HG03108 (cell line): ENCODE measurements around the gene EME1.
"Not testable (repeated sequence)": the region's sequence is repeated elsewhere in the genome, so short reads cannot be mapped to it uniquely, and the experiment has no call there.

ENCODE experiments used
- ATAC-seq: cut with Tn5 transposase; IDR thresholded peaks from one replicate; pipeline ENCODE4 v1.9.1; 2021; ENCODE audit warnings: moderate library complexity; ENCODE audit not compliant: unreplicated experiment

Gene EME1

DNA sequence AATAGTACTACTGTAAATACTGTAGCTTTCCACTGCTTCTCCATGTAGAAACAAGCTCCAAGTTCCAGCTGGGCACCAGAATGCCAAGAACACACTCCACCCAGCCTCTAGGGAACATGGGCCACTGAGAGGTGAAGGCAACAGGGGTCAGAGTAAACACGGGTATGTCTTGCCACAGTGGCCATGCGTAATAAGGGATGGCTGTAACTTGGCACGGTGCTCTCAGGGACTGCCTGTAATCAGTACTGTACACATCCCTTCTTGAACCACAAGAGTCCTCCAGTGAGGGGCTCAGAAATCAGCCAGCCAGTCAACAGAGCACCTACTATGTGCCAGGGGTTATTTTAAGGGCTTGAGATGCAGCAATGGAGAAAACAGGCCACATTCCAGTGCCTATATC lies 13.5 kb downstream of the EME1 start:
- no peak for ATAC-seq

DNA sequence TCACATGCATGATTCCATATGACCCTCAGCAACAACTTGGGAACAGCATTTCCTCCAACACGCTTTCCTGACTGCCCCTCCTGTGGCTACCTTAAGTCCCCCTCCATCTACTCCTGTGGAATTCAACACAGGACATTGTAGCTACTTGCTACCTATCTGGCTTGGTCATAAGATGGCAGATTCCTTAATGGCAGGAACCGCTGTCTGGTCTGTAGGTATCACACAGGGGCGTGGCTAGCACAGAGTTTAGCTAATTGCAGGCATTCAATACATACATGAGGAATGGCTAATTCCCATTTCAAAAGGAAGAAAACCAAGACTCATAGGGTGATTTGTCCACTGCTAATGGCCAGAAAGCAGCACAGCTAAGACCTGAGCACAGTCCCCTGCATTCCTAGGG lies 15.7 kb downstream of the EME1 start:
- ATAC-seq: no peak

DNA sequence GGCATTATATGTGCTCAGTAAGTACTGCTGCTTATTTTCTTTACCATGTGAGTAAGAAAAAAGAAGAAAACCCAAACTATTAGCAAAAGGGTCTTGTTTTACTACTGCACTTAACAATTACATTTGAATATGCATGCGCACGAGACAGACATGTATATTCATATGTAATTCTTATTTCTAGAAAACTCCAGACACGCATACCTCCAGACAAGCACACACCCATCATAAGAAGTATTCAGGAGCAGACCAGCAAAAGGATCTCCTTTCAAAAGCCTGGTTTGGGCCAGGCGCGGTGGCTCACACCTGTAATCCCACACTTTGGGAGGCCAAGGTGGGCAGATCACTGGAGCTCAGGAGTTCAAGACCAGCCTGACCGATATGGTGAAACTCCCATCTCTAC lies 16.5 kb downstream of the EME1 start:
- no peak for ATAC-seq

DNA sequence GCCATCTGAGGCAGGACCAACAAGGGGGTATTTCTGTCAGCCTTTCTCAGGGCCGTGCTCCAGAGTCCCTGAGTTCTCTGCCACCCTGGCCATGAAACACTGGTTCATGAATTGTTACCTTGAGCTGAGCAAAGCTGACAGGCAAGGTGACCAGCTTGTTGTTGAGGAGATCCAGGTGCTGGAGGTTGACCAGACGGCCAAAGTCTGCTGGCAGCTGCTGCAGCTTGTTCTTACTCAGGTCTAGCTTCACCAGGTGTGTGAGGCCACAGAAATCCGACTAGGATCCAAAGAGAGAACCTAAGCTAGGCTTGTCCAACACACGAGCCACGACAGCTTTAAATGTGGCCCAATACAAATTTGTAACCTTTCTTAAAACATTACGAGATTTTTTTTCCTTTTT lies 19.6 kb downstream of the EME1 start:
- ATAC-seq: no peak

DNA sequence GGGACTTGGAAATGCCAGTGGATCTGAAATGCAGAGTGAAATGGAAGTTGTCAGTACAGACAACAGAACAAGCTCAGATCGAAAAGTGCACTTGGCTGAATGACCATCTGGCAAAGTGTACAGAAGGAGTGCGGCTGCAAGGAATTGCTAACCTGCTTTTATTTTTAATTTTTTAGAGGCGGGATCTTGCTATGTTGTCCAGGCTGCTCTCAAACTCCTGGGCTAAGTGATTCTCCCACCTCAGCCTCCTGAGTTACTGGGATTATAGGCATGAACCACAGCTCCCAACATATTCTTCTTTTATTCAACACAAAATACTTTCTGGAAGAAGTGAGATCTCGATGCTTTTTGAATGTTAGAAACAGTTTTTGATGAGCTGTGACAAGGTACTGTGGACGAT lies 20.7 kb downstream of the EME1 start:
- ATAC-seq: no peak

DNA sequence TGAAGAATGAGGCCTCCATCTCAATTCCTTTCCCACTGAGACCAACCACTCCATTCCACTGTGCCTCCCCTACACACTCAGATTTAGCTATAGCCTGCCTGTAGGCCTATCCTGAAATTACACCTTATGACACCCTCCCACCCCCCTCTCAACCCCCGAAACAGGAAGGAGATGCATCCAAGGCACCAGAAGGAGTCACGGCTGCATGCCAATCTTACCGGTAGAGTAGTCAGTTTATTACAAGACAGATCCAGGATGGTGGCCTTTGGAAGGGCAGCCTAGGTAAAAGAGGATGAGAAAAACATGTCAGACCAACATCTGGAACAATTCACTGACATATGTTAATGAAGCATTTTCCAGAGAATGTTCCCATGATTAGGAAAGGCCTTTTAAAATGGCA lies 21.7 kb downstream of the EME1 start:
- no peak for ATAC-seq

DNA sequence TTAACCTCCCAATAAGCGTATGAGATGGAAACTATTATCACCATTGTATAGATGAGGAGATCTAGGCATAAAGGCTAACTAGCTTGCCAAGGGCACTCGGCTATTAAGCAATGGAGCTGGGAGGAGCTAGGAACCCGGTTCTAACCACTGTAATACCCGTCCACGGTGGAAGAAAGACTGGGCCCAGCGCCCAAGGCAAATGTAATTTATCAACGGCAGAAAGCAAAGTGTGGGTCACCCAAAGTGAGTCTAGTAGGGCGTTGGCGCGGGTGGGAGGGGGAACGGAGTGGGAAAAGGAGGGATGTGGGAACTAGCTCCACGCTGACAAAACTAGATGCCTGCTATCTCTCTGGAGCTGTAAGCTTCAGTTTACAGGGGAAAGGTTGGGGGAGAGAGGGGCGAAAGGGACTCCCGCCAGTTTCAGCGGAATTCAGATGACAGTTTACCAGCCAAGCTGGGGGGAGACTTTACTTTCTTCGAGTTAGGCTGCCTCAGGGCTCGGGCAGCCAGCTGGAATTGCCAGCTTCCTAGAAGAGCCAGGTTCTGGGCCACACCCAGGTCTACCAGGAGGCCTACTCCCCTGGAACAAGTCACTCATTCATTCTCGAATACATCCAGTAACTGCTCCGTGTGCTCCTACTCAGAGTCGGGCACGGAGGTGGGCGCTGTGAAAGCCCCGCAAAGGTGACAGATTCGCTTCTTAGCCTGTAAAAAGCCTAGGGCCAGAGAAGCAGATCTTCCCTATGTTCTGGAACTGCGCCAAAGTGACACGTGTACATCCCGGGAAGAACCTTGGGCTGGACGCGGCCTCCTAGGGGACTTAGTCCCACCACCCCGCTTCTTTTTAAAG lies 23.5 kb downstream of the EME1 start:
- no peak for ATAC-seq

DNA sequence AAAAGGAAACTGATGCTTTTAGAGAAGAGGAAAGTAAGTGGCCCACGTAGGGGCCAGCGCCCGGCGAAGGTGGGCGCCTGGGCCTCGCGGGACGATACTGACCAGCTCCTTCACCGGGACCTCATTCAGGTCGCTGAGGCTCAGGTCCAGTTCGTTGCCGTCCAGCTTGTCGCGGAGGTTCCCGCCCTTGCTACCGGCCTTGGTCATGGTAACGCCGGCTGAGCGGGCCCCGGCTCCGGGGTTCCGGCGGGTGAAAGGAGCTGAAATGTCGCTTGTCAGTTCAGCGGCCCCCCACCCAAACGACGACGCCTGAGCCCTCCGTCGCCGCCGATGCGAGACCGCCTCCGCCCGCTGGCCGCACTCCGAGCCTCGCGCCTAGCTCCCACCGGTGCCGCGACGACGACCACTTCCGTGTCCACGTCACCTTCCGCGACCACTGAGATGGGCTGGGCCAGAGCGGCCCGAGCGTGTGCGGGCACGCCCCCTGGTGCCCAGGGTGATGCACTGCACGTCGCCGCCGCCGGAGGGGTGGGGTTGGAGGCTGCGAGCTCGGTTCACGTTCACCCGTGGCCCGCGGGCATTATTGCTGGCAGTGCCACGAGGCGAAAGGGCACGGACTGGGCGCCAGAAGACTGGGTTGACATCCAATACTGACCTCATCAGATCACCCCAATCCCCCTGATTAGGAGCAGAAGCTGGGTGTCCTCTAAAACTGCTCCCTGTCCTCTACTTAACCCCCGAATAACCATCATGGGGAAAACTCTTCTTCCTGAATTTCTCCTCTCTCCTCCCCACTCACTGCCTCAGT lies 24.3 kb downstream of the EME1 start, which contains the start of gene LRRC59:
Gene LRRC59, minus strand, starts transcription at position 413 of the 808 bp plus-strand sequence. Its CDS starts 206 bp downstream, at position 207.
- peak; percentile 91 for ATAC-seq

DNA sequence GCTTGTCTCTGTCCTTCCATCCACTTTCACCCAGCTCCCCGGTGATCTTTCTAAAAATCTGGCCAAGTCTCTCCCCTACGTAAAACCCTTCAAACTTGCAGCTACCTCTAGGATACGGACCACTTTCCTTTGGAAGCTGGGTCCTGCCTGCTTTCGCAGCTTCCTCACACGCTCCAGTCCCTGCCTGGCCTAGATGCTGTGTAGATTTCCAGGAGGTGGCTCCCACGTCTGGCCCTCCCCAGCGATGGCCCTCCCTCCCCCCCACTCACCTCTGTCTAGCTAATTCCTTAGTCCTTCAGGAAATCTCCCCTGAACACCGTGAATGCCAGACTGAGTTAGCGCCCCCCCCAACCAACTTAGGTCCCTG lies 24.9 kb downstream of the EME1 start:
- ATAC-seq: no peak

DNA sequence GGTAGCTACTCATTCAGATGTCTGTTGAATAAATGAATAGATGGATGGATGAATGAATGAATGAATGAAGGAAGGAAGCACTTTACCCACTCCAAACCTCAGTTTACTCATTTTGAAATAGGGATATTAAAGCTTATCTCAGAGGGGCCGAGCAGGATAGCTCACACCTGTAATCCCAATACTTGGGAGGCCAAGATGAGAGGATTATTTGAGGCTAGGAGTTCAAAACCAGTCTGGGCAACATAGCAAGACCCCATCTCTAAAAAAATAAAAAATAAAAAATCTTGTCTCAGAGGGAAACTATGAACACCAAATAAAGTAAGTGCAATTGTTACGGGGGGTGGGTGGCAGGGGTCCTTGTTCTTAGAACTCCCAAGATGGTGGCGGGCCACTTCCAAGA lies 25.6 kb downstream of the EME1 start:
- ATAC-seq: not testable (repeated sequence)

DNA sequence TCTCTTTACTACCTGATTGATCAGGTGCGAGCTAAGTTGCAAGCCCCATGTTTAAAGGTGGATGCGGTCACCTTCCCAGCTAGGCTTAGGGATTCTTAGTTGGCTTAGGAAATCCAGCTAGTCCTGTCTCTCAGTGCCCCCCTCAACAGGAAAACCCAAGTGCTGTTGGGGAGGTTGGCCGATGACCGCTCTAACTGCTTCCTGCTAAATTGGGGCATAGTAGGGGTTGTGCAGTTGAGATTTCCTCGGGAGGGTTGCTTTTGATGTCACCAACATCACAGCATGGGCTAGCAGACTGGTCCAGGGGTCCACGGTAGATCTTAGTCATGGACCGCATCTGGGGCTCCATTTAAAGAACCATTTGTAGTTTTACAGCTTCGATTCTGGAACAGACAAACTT lies 26.6 kb downstream of the EME1 start:
- not testable (repeated sequence) for ATAC-seq

DNA sequence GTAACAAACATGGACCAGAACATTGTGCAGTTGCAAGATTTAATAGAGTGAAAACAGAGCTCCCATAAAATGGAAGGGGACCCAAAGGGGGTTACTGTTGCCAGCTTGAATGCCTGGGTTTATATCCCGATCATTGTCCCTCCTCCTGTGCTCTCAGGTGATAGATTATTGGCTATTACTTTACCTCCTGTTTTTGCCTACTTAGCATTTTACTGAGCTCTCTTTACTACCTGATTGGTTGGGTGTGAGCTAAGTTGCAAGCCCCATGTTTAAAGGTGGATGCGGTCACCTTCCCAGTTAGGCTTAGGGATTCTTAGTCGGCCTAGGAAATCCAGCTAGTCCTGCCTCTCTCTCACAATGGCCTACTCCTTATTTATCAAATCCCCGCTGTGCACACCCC lies 32.3 kb downstream of the EME1 start:
- not testable (repeated sequence) for ATAC-seq

DNA sequence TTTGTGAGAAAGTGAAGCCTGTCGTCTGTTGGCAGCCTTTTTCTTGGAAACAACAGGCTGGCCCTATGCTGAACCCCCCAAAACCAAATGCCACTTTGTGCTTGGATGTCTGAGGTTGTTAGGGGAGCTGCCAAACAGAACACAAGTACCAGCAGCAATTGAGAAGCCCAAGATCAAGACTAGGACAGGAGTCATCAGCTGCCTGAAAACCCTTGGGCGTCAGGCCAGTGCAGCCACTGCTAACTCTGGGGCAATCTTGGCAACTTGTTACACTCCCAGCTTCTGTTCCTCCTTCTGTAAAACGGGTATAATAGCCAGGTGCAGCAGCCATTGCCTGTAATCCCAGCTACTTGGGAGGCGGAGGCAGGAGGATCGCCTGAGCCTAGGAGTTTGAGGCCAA lies 33.5 kb downstream of the EME1 start:
- ATAC-seq: no peak

DNA sequence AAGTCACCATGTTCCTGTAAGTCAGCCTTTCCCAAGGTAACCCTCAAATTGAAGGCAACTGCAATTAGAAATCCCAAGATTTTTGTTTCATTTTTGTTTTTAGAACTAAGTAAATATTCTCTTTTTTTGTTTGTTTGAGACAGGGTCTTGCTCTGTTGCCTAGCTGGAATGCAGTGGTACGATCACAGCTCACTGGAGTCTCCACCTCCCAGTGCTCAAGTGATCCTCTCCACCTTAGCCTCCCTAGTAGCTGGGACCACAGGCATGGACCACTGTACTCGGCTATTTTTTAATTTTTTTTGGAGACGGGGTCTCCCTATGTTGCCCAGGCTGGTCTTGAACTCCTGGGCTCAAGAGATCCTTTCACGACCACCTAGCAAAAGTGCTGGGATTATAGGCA lies 34.9 kb downstream of the EME1 start:
- no peak for ATAC-seq

DNA sequence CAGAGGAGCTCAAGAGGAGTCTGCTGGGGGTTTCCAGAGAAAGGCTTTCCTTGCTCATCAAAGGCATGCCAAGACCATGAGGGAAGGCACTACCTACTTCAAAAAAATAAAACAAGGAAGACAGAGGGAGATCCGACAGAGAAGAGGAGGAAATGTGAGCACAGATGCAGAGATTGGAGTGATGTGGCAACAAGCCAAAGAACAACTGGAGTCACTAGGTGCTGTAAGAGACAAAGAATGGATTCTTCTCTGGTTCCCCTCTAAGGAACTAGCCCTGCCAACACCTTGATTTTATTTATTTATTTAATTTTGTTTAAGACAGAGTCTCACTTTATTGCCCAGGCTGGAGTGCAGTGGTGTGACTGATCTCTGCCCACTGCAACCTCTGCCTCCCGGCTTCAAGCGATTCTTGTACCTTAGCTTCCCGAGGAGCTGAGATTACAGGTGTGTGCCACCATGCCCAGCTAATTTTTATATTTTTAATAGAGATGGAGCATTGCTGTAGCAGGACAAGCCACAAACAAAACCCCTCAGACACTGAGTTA lies 39.2 kb downstream of the EME1 start:
- ATAC-seq: no peak

DNA sequence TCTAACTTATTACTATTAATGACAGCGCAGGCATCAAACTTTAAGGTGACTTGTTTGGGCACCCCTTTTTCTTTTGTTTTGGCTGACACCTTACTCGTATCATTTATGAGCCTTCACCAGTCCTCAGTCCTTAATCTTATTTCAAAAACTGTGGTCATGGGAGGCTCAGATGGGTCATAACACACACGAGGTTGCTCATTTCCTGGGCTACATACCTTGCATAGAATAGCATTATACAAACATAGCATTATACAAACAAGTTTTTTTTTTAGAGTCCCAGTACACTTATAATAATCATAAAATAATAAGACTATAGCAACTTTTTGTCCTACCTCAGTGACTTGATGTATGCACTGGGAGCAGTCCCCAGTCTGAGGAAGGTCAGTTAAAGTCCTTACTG lies 41.8 kb downstream of the EME1 start:
- ATAC-seq: no peak

DNA sequence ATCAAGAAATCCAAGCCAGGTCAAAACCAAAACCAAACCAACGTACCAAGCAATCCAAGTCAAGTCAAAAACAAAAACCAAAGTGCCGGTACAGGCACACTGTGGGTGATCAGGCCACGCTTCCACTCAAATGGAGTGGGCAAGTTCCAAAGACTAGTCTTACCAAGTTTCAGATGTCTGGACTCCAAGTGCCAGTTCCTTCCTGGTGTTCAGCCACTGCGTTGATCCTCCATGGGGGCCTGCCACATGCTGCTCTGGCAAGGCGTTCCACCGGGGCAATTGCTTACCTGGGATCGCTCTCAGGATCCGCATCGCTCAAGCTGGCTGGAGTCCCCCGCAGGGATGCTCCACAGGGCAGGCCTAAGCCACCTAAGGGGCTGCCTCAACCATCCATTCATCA lies 46.5 kb downstream of the EME1 start:
- not testable (repeated sequence) for ATAC-seq

DNA sequence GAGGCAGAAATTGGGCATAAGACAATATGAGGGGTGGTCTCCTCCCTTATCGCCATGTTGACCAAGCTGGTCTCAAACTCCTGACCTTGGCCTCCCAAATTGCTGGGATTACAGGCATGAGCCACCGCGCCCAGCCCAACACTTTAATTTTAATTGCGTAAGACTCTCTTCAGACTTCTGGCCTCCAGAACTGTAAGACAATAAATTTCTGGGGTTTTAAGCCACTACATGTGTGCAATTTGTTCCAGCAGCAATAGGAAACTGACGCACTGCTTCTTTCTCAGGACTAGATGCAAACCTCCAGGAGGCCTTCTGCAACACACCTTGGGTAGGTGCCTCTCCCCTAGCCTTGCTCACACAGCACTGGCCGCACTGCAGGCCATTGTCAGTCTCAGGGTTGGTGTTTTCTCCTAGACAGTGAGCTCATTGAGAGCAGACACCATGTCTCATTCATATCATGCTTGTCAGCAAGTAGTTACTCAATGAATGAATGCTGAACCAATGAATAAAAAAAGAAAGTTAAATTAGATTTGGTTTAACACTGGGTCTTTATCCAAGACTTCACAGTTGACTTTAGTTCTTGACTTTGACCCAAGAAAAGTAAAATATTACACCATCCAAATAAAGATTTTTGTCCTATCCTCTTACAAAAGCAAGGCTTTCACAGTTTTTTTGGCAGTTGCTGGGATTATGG lies 47.5 kb downstream of the EME1 start:
- ATAC-seq: no peak

DNA sequence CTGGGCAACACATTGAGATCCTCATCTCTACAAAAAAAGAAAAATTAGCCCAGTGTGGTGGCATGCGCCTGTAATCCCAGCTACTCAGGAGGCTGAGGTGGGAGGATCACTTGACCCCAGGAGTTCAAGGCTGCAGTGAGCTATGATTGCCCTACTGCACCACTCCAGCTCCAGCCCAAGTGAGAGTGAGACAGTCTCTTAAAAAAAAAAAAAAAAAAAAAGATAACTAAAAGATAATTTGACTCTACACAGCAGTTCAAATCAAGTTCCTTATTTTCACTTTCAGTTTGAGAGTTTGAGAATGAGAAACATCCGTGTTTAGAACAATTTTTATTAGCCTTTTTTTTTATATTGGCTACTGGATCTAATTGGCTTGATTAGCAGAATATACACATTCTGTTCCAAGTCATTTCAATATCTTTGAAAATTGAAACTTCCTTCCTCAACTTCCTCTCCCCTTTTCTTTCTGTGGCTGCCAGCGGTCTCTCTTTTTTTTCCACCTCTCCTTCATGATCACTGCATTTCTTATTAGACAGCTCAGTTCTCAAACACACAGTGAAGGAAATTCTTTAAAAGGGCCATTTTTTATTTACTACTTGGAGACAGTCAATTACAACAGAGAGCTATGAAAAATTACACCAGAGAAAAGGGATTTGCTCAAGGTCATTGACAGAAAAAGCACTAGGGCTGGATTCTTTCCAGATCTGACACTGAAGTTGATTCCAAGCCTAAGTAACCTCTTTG lies 48.5 kb downstream of the EME1 start:
- no peak for ATAC-seq

DNA sequence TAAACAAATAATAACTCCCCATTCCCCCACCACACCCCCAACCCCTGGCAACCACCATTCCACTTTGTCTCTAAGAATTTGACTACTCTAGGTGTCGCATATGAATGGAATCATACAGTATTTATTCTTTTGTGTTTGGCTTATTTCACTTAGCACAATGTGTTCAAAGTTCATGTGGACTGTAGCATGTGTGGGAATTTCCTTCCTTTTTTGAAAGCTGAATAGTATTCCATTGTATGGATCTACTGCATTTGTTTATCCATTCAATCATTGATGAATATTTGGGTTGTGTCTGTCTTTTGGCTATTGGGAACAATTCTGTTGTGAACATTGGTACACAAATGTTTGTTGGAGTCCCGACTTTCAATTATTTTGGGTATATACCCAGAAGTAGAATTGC lies 49.7 kb downstream of the EME1 start:
- ATAC-seq: no peak
